CD4-positive, alpha-beta T cell (primary cell): ENCODE data around the gene KCNJ11. TPM values are rescaled to one million over a fixed set of nuclear protein-coding genes. Genes with fewer than 3 reads are reported as not detected.

Experiments used
- ATAC-seq: fragments of 200-7000 bp; cut with Tn5 transposase; one replicate; pipeline ENCODE4 v1.10.0; 2022; ENCODE audit warnings: mild to moderate bottlenecking; ENCODE audit not compliant: poor library complexity
- CTCF ChIA-PET: fragments of 350-600 bp; sonication (Branson Sonifier 250); formaldehyde crosslinking; loops from one replicate; lab custom pipeline; 2021; ENCODE audit warnings: antibody characterized with exemption, inconsistent platforms; lab: Charles Lee
- POLR2A ChIA-PET: fragments of 350-600 bp; sonication (Branson Sonifier 250); formaldehyde crosslinking; loops from one replicate; lab custom pipeline; 2021; ENCODE audit warnings: antibody characterized with exemption, inconsistent platforms; lab: Charles Lee
- DNase-seq, 14 experiments: peaks; one replicate each; pipeline ENCODE4 v3.0.0-alpha.2; 2013 to 2020; ENCODE audit warnings: mixed read lengths in 2 of 14
- H3K27ac ChIP-seq, 2 donors: one replicate each; pipeline versions ENCODE4 v1.5.1 to v1.7.0; 2013; ENCODE audit warnings: low read length in 2 of 2, low read depth in 1 of 2, mild to moderate bottlenecking in 1 of 2
- H3K27me3 ChIP-seq, 2 experiments: 1 replicate in 1 of 2; 2 replicates in 1 of 2; pipeline versions ENCODE4 v1.6.1 to v1.7.0; 2013; ENCODE audit warnings: low read length in 2 of 2, control low read depth in 1 of 2, mild to moderate bottlenecking in 1 of 2, moderate library complexity in 1 of 2; ENCODE audit not compliant: insufficient read depth in 2 of 2, control insufficient read depth in 1 of 2
- H3K36me3 ChIP-seq: one replicate; pipeline ENCODE4 v1.6.1; 2013; ENCODE audit warnings: low read length, control low read depth; ENCODE audit not compliant: insufficient read depth
- H3K4me1 ChIP-seq: one replicate; pipeline ENCODE4 v1.6.1; 2013; ENCODE audit warnings: low read length, control low read depth; ENCODE audit not compliant: insufficient read depth
- H3K4me3 ChIP-seq: one replicate; pipeline ENCODE4 v1.5.1; 2013; ENCODE audit warnings: mild to moderate bottlenecking, low read length, moderate library complexity
- H3K9me3 ChIP-seq, 2 experiments: 1 replicate in 1 of 2; 2 replicates in 1 of 2; pipeline versions ENCODE4 v1.6.1 to v1.7.0; 2013; ENCODE audit warnings: low read length in 2 of 2, mild to moderate bottlenecking in 2 of 2, control low read depth in 1 of 2, moderate library complexity in 1 of 2; ENCODE audit not compliant: control insufficient read depth in 1 of 2, insufficient read depth in 1 of 2
- H3K27ac Mint-ChIP-seq: one replicate; pipeline ENCODE4 v1.8.0; 2020; ENCODE audit warnings: mixed read lengths
- H3K27me3 Mint-ChIP-seq: one replicate; pipeline ENCODE4 v1.8.0; 2021; ENCODE audit warnings: mixed read lengths
- H3K36me3 Mint-ChIP-seq: one replicate; pipeline ENCODE4 v1.8.0; 2021; ENCODE audit warnings: low read depth, mixed read lengths
- H3K4me1 Mint-ChIP-seq: one replicate; pipeline ENCODE4 v1.8.0; 2021; ENCODE audit warnings: low read depth, mixed read lengths
- H3K4me3 Mint-ChIP-seq: one replicate; pipeline ENCODE4 v1.8.0; 2020; ENCODE audit warnings: mild to moderate bottlenecking, mixed read lengths
- H3K9me3 Mint-ChIP-seq: one replicate; pipeline ENCODE4 v1.8.0; 2020; ENCODE audit warnings: mixed read lengths
- CTCF ChIP-seq: fragments of 200-600 bp; IDR thresholded peaks from one replicate; pipeline ENCODE4 v1.8.0; 2022; ENCODE audit warnings: antibody characterized with exemption, mild to moderate bottlenecking
- intact Hi-C, 2 experiments: fragments of 100-400 bp; cut with DNase I in 1 of 2; cut with micrococcal nuclease in 1 of 2; formaldehyde crosslinking; loops; one replicate each; pipeline versions ENCODE4 v1.15.1 to v1.9.0; 2023 to 2025; cut with DNase I, micrococcal nuclease
- total RNA-seq, 174 experiments: library from RNA in 2 of 174; stranded (reverse) in 2 of 174; gene quantifications; one replicate each; pipeline ENCODE4 v1.2.3 and lab custom pipeline; 2021 to 2026

KCNJ11 gene
- total RNA-seq, 2 experiments from 2014 or later, result 0.08 TPM; not detected in 1

- ATAC-seq, result no peak
- Mint-ChIP-seq H3K4me3 (no peak overlapping the region), H3K4me1 (no peaks in the 10 kb centered on the region), H3K36me3 (peaks cover 65% of the 10 kb centered on the region), H3K27me3 (no peaks in the 10 kb centered on the region), H3K9me3 (peaks cover 24% of the 10 kb centered on the region), H3K27ac (no peak overlapping the region)
- Histone ChIP-seq H3K4me3 (no peak overlapping the region), H3K4me1 (no peaks in the 10 kb centered on the region), H3K36me3 (peaks cover 10% of the 10 kb centered on the region), H3K9me3 (peaks cover 19 to 49% of the 10 kb centered on the region in 2 experiments), H3K27ac (no peak overlapping the region), H3K27me3 (no peaks in the 10 kb centered on the region)
- no peak for TF ChIP-seq CTCF
- intact Hi-C loops, result no loop called here
- ChIA-PET CTCF (no interaction called here), POLR2A (no interaction called here)
- DNase-seq, result no peak
Observed at GRCh38 chr11:17371614-17372013, 16.8 kb downstream of the KCNJ11 start.

GRCh38 chr11:17369684-17370243, 18.7 kb downstream of the KCNJ11 start:
- H3K9me3 Mint-ChIP-seq, result peaks cover 24% of the 10 kb centered on the region
- H3K36me3 Mint-ChIP-seq, result peaks cover 67% of the 10 kb centered on the region
- no peak overlapping the region for H3K4me3 ChIP-seq
- CTCF ChIA-PET, result no interaction called here
- ATAC-seq (no peak), DNase-seq (no peak)
- no peaks in the 10 kb centered on the region for H3K4me1 Mint-ChIP-seq
- POLR2A ChIA-PET, result no interaction called here
- H3K27ac Mint-ChIP-seq, result no peak overlapping the region
- intact Hi-C loops, result no loop called here
- H3K36me3 ChIP-seq, result peaks cover 10% of the 10 kb centered on the region
- no peaks in the 10 kb centered on the region for H3K27me3 Mint-ChIP-seq
- H3K27ac ChIP-seq, result no peak overlapping the region
- H3K4me3 Mint-ChIP-seq, result no peak overlapping the region
- TF ChIP-seq CTCF, result no peak
- no peaks in the 10 kb centered on the region for H3K4me1 ChIP-seq
- no peaks in the 10 kb centered on the region for H3K27me3 ChIP-seq
- H3K9me3 ChIP-seq, result peaks cover 19 to 49% of the 10 kb centered on the region in 2 experiments

GRCh38 chr11:17369094-17369493, 19.4 kb downstream of the KCNJ11 start:
- Histone ChIP-seq H3K36me3 (peaks cover 10% of the 10 kb centered on the region), H3K9me3 (peaks cover 19 to 49% of the 10 kb centered on the region in 2 experiments), H3K27ac (no peak overlapping the region), H3K4me3 (no peak overlapping the region), H3K27me3 (no peaks in the 10 kb centered on the region), H3K4me1 (no peaks in the 10 kb centered on the region)
- Mint-ChIP-seq H3K9me3 (peaks cover 24% of the 10 kb centered on the region), H3K4me3 (no peak overlapping the region), H3K36me3 (peaks cover 62% of the 10 kb centered on the region), H3K4me1 (no peaks in the 10 kb centered on the region), H3K27me3 (no peaks in the 10 kb centered on the region), H3K27ac (no peak overlapping the region)
- DNase-seq (no peak), ATAC-seq (no peak)
- no peak for TF ChIP-seq CTCF
- intact Hi-C loops, result no loop called here
- POLR2A ChIA-PET, result no interaction called here
- CTCF ChIA-PET, result no interaction called here
